ENCODE data around the gene ATP2A1. TPM values are rescaled to one million over a fixed set of nuclear protein-coding genes. Genes with fewer than 3 reads are reported as not detected.

Gene ATP2A1
- total and polyA plus RNA-seq, 2 of the 13 experiments (the other 11 are each of a cell fraction or from before 2014, with no cell fraction given) = 3.2 to 12.5 TPM

DNA sequence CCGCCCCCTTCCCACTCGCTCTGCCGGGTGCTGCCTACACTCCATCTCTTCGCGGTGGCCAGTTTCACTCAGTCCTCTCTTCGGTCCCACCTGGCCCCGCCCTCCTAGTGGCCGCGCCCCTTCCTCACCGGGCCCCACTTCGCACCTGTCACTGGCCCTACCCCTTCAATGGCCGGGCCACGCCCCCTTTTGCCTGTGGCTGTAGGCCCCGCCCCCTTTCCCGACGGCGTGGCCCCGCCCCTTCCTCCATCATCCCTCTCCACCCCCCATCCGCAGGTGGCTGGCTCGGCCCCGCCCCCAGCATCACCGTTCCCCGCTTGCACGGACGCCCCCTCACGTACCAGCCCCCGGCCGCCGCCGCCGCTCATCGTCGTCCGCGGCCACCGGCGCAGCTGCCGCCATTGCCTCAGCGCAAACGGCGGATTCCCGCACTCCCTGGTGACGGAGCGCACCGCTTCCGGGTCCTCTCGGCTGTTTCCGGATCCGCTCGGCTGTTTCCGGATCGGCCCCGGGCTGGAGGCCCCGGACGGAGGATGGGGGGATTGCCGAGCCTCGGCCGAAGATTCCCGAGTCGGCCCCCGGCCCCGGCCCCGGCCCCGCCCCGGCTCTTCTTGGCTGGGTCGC is 46.6 kb downstream of the ATP2A1 start, which contains the start of gene RABEP2 (continued):
- TF ChIP-seq, protein P1, sequence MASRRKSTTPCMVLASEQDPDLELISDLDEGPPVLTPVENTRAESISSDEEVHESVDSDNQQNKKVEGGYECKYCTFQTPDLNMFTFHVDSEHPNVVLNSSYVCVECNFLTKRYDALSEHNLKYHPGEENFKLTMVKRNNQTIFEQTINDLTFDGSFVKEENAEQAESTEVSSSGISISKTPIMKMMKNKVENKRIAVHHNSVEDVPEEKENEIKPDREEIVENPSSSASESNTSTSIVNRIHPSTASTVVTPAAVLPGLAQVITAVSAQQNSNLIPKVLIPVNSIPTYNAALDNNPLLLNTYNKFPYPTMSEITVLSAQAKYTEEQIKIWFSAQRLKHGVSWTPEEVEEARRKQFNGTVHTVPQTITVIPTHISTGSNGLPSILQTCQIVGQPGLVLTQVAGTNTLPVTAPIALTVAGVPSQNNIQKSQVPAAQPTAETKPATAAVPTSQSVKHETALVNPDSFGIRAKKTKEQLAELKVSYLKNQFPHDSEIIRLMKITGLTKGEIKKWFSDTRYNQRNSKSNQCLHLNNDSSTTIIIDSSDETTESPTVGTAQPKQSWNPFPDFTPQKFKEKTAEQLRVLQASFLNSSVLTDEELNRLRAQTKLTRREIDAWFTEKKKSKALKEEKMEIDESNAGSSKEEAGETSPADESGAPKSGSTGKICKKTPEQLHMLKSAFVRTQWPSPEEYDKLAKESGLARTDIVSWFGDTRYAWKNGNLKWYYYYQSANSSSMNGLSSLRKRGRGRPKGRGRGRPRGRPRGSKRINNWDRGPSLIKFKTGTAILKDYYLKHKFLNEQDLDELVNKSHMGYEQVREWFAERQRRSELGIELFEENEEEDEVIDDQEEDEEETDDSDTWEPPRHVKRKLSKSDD (CRISPR knock-in tag; IDR thresholded peaks at IDR 0.05; ENCODE audit: low read depth) = peak; percentile 18; the same call in 1 of the 2 replicates
- TF ChIP-seq, protein P2, sequence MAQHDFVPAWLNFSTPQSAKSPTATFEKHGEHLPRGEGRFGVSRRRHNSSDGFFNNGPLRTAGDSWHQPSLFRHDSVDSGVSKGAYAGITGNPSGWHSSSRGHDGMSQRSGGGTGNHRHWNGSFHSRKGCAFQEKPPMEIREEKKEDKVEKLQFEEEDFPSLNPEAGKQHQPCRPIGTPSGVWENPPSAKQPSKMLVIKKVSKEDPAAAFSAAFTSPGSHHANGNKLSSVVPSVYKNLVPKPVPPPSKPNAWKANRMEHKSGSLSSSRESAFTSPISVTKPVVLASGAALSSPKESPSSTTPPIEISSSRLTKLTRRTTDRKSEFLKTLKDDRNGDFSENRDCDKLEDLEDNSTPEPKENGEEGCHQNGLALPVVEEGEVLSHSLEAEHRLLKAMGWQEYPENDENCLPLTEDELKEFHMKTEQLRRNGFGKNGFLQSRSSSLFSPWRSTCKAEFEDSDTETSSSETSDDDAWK (CRISPR knock-in tag; IDR thresholded peaks at IDR 0.05) = no peak
- TF ChIP-seq SRY (CRISPR knock-in tag; IDR thresholded peaks at IDR 0.05) = 0 out of 2 replicates have a peak, but pooled peaks have one; percentile 15
- TF ChIP-seq RFXAP (CRISPR knock-in tag; IDR thresholded peaks at IDR 0.05; ENCODE audit: borderline replicate concordance) = peak; percentile 53; the same call in 1 of the 2 replicates
- peak; percentile 14; the same call in 1 of the 2 replicates for TF ChIP-seq ZNF782 (CRISPR knock-in tag; IDR thresholded peaks at IDR 0.05; ENCODE audit: borderline replicate concordance)
- TF ChIP-seq SOX13 (IDR thresholded peaks at IDR 0.05) = no peak
- TF ChIP-seq SOX13 (CRISPR knock-in tag; conservative IDR thresholded peaks at IDR 0.05 in 1 of 2, IDR thresholded peaks at IDR 0.05 in 1 of 2) = 0 out of 4 replicates have a peak, but pooled peaks of 1 of the 2 experiments have one; percentile 10
- peak; percentile 52 for TF ChIP-seq HOXA3 (CRISPR knock-in tag; IDR thresholded peaks at IDR 0.05)
- no peak for TF ChIP-seq HNRNPL (IDR thresholded peaks at IDR 0.05; ENCODE audit: low read depth, low read length)
- no peak for TF ChIP-seq TBX2 (CRISPR knock-in tag; IDR thresholded peaks at IDR 0.05; ENCODE audit: borderline replicate concordance)
- TF ChIP-seq, protein P3, sequence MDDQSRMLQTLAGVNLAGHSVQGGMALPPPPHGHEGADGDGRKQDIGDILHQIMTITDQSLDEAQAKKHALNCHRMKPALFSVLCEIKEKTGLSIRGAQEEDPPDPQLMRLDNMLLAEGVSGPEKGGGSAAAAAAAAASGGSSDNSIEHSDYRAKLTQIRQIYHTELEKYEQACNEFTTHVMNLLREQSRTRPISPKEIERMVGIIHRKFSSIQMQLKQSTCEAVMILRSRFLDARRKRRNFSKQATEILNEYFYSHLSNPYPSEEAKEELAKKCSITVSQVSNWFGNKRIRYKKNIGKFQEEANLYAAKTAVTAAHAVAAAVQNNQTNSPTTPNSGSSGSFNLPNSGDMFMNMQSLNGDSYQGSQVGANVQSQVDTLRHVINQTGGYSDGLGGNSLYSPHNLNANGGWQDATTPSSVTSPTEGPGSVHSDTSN (CRISPR knock-in tag; IDR thresholded peaks at IDR 0.05; ENCODE audit: borderline replicate concordance) = no peak
- TF ChIP-seq NFYC (CRISPR knock-in tag; IDR thresholded peaks at IDR 0.05) = no peak
- 0 out of 2 replicates have a peak, but pooled peaks have one; percentile 13 for TF ChIP-seq ELF4 (CRISPR knock-in tag; IDR thresholded peaks at IDR 0.05; ENCODE audit: borderline replicate concordance)
- TF ChIP-seq, protein P4, sequence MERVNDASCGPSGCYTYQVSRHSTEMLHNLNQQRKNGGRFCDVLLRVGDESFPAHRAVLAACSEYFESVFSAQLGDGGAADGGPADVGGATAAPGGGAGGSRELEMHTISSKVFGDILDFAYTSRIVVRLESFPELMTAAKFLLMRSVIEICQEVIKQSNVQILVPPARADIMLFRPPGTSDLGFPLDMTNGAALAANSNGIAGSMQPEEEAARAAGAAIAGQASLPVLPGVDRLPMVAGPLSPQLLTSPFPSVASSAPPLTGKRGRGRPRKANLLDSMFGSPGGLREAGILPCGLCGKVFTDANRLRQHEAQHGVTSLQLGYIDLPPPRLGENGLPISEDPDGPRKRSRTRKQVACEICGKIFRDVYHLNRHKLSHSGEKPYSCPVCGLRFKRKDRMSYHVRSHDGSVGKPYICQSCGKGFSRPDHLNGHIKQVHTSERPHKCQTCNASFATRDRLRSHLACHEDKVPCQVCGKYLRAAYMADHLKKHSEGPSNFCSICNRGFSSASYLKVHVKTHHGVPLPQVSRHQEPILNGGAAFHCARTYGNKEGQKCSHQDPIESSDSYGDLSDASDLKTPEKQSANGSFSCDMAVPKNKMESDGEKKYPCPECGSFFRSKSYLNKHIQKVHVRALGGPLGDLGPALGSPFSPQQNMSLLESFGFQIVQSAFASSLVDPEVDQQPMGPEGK (CRISPR knock-in tag; IDR thresholded peaks at IDR 0.05) = peak; percentile 47; the same call in 1 of the 2 replicates
- no peak for TF ChIP-seq TEAD2 (CRISPR knock-in tag; IDR thresholded peaks at IDR 0.05)
- TF ChIP-seq TMF1 (CRISPR knock-in tag; IDR thresholded peaks at IDR 0.05; ENCODE audit: low read depth) = peak; percentile 67; the same call in 1 of the 2 replicates
- peak; percentile 17; the same call in 1 of the 2 replicates for TF ChIP-seq TAF1 (CRISPR knock-in tag; IDR thresholded peaks at IDR 0.05)
- TF ChIP-seq, protein P5, sequence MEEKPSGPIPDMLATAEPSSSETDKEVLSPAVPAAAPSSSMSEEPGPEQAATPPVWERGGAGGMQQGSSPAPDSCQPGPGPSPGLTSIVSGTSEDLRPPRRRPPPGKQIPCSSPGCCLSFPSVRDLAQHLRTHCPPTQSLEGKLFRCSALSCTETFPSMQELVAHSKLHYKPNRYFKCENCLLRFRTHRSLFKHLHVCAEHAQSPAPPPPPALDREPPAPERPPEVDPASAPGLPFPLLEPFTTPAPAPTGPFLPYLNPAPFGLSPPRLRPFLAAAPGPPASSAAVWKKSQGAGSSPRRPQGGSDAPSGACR (CRISPR knock-in tag; IDR thresholded peaks at IDR 0.05) = peak; percentile 81; the same call in 1 of the 2 replicates
- TF ChIP-seq POGZ (CRISPR knock-in tag; IDR thresholded peaks at IDR 0.05) = no peak
- TF ChIP-seq ZNF598 (CRISPR knock-in tag; IDR thresholded peaks at IDR 0.05; ENCODE audit: borderline replicate concordance) = 0 out of 2 replicates have a peak, but pooled peaks have one; percentile 12
- TF ChIP-seq FOXC1 (CRISPR knock-in tag; IDR thresholded peaks at IDR 0.05; ENCODE audit: borderline replicate concordance) = peak; percentile 60; the same call in 1 of the 2 replicates

Data from HepG2 (cell line).